Fibroblast of pulmonary artery (primary cell): ENCODE data around the gene RASA1.

ENCODE experiments used
- DNase-seq: peaks from one replicate; pipeline ENCODE4 v3.0.0-alpha.2; 2010; ENCODE audit warnings: low read depth
- H3K4me3 ChIP-seq: replicated peaks from 2 replicates; pipeline ENCODE4 v1.5.1; 2011; ENCODE audit warnings: low read depth, mild to moderate bottlenecking, control low read depth, low read length, moderate library complexity
- CTCF ChIP-seq: IDR thresholded peaks from 2 replicates; pipeline ENCODE4 v1.5.1; 2011; ENCODE audit warnings: mild to moderate bottlenecking, control low read depth, low read length, inconsistent platforms; ENCODE audit errors: missing control alignments

RASA1 gene

GRCh38 chr5:87413343-87413645 lies 145.6 kb downstream of the RASA1 start:
- no peak for TF ChIP-seq CTCF
- peak overlapping the region; percentile 91 for H3K4me3 ChIP-seq
- DNase-seq, result no peak

GRCh38 chr5:87418506-87418905 lies 150.8 kb downstream of the RASA1 start:
- no peak overlapping the region for H3K4me3 ChIP-seq
- no peak for DNase-seq
- no peak for TF ChIP-seq CTCF

GRCh38 chr5:87421307-87421706 lies 153.6 kb downstream of the RASA1 start:
- DNase-seq, result no peak
- no peak overlapping the region for H3K4me3 ChIP-seq
- TF ChIP-seq CTCF, result no peak

- no peak overlapping the region for H3K4me3 ChIP-seq
- TF ChIP-seq CTCF, result no peak
- DNase-seq, result no peak
Observed at GRCh38 chr5:87423755-87424154, 156.1 kb downstream of the RASA1 start.

- no peak for DNase-seq
- no peak overlapping the region for H3K4me3 ChIP-seq
- no peak for TF ChIP-seq CTCF
Observed at GRCh38 chr5:87430863-87431457, 163.3 kb downstream of the RASA1 start.

- H3K4me3 ChIP-seq, result no peak overlapping the region
- no peak for TF ChIP-seq CTCF
- DNase-seq, result no peak
Observed at GRCh38 chr5:87432460-87432859, 164.8 kb downstream of the RASA1 start.

GRCh38 chr5:87433945-87434344 lies 166.3 kb downstream of the RASA1 start:
- TF ChIP-seq CTCF, result no peak
- H3K4me3 ChIP-seq, result no peak overlapping the region
- no peak for DNase-seq
